Activated CD8-positive, alpha-beta memory T cell treated with anti-CD3 and anti-CD28 coated beads, Interleukin-2, amount 50 U/mL, for 4 hours (primary cell): ENCODE results near the gene OSBPL5.

ENCODE experiments used
- DNase-seq: peaks from one replicate; pipeline ENCODE4 v3.0.0-alpha.2; 2020

Gene OSBPL5

DNA sequence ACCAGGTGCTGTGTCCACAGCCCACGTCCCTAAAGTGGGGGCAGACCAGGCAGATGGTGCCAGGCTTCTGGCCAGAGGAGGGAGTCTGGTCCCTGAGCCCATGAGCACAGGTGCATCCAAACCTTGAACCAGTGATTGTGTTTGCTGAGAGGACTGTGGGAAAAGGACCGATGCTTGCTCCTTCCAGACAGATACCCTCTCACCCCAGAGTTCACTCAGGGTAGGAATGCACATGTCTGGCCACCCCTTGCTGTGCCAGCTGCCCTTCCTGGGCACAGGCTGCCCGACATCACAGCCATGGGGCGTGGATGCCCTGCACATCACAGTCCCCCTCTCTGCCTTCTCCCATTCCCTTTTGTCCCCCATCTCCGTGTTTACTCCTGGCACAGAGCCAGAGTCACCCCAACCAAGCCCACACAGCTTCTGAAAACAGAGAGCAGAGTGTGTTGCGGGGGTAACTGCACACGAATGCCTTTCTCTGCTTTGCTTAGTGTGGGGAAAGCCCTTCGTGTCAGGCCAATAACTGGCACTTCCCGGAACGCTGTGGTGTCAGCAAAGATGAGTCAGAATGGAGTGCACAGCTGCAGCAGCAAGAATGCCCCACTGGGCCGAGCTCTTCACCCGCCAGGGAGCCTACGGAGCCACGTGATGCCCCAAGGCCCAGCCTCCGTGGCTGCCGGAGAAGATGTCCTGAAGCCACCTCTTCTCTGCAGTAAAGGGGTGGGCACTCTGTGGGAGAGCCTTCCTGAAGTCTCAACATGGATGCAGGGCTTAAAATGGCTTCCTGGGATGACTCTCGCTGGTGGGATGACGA is 115.5 kb downstream of the OSBPL5 start:
- DNase-seq, result peak; percentile 61

DNA sequence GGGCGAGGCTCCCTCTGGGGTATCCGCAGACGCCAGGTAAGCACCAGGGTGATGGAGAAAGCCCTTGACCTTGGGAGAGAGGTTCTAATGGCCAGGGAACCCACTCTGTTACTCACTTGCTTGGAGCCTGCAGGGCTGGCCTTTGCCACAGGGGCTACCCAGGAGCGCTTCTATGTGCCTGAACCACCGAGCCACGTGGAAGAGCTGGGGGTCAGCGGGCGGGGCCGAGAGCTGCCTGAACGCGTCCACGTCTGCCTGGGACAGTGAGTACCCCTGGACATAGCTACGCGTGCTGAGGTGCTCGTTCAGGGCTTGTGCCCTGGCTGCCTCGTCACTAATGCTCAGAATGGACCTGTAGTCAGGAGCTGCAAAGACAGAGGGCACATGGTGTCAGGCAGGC is 117.5 kb downstream of the OSBPL5 start:
- no peak for DNase-seq

DNA sequence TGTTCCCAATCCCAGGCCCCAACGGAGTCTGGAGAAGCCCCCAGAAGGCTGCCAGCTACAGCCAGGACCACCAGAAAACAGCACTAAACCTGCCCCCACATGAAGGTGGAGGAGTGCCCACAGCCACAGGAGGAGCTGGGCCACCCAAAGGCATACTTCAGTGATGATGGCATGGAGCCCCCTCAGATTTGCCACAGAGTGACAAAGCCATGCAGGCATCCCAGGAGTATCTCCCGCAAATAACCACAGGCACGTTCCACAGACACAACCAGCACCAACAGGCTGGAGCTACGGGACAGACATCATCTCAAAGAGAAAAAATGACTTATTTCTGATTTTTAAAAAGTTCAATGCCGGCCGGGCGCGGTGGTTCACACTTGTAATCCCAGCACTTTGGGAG is 118.5 kb downstream of the OSBPL5 start:
- no peak for DNase-seq

DNA sequence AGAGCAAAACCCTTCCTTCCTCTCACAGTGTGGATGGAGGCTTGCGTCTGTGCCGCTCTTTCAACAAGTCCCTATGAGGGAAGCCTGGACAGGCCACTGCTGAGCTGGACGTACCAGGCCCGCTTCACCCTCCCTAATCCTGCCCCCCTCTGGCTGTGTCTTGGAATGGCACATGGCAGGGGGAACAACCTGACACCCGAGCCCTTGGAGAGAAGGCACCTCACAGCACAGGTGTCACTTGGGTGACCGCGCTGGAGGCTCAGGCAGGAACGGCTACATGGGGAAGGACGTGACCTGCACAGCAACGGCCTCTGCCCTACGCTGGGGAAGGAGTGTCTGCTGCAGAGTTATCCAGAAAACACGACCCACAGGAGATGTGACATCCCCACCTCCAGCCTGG is 118.9 kb downstream of the OSBPL5 start:
- DNase-seq, result no peak

DNA sequence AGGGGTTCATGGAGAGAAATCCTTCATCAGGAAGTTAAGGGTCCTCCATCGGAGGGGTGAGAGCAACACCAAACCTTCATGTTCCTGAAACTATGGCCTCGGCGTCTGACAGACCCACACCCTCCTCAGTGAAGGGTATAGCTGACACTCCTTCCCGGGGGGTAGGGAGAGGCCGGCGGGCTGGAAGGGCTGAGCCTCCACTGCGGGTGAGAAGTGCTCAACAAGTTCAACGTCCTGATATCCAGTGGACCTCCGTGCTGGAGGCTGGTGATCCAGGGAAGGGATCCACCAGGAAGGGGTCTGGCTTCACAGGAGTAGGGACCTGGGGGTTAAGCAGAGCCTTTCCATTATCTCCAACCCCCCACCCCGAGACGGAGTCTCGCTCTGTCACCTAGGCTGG is 120.2 kb downstream of the OSBPL5 start:
- no peak for DNase-seq

DNA sequence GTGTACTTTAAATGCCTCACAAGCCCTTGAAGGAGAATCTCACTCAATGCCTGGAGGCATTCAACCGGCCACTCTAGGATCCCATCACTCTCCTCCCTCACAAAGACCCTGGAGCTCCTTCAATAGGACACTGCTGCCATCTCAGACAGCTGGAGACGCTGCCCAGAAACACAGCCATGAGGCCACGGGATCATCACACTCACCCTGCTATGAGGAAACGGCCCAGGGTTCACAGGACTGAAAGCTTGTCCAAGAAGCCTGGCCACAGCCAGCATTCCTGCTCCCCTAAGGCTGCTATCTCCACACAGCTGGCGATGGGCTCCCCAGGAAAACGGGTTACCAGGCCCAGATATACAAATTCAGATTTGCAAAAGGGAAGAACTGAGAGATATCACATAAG is 121.1 kb downstream of the OSBPL5 start:
- DNase-seq, result no peak

DNA sequence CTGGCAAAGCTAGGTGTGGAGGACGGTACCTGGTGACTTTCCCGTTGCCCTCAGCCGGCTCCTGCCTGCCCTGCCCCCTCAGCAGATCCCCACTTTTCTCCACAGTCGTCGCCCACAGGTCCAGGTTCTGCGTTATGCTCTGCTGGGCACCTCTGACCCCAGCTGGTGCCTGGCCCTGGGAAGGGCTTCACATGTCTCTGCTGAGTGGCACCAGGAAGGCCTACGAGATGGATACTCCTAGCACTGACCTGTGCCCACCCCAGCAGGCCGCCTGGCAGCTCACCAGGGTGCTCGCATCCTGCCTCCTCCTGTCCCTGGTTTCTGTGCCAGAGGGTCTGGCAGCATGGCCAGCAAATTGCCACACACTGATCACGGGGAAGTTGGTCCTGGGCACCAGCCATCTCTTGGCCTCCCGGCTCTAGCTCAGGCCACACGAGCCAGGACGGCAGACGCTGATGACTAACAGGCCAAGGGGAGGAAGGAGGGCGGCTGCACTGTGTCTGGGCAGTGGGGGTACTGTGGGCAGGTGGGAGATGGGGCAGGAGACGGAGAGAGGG is 121.7 kb downstream of the OSBPL5 start:
- DNase-seq, result no peak

DNA sequence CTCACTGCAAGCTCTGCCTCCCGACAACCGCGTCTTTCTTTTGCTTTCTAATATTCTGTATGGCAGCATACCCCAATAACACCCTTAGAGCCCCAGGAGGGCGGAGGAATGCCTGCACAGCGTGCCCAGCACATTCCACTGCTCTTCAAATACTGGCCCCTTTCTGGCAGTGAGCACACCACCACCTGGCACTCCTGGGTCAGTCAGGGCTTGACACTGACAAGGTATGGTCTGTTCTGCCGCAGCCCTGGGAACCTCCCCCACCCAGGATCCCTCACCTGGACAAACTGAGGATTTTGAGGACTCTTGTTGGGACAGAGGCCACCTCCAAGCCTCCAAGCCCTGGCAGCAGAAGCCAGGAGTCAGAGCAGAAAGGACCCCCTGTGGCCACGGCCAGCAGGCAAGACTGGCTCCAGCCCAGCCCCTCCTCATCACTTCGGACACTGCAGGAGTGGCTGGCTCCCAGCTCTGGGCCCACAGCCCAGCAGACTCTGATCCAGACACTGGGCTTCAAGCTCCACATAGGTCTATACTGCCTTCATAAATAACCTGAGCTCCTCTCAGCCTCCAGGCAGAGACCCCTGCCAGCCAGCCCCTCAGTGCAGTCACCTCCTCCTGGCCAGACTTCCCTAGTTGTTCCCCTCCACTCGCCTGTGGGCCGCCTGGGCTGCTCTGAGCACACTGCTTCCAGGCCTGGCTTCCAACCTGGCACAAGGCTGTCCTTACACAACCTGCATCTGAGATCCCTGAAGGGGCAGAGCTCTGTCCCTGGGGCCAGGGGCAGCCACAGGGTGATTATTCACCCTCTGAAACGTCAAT is 122.4 kb downstream of the OSBPL5 start:
- DNase-seq, result no peak

DNA sequence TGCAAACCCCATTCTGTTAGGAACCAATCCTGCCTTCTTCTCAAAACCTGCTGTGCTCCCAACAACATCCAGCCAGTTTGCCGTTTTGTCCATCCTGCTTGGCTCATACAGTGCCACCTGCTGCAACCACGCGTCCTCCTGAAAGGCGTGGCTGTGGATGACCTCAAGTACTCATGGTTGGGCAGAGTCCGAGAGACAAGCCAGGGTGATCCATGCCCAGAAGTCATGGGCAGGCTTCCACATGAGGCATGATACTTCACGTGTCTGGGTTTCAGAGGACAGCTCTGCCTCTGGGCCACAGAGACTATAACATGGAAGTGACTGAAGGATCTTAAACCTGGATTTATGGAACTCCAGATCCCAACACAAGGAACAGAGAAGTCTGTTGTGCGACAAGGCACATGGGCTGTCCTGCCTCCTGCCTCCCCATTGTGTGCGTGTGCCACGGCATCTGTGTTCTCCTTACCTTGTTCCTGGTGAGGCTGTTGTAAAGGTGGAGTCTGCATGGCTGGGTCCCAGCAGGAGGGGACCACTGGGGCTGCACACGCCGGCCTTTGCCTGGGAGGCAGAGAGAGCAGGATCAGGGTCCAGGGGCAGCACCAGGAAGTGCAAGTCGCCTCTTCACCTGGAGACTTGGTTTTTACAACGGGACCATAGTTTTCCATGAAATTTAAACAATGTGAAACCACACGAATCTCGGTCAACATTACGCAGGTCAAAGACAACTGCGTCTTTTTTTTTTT is 123.2 kb downstream of the OSBPL5 start:
- DNase-seq, result no peak

DNA sequence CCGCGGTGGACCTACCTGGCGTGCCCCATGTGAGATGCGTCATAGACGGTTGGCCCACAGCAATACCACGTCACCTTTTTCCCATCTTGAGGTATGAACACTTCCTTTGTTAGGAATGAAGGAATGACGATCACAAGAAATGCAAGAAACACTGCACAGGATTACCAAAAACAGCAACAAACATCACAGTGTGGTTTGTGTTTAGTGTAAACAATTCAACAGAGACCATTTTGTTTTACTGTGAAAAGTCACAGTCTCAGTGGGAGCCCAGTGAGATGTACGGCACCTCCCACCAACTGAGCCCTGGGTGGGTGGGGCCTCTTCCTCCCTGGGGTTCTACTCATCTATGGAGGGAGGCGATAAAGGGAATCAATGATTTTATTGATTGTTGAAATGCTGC is 124.2 kb downstream of the OSBPL5 start:
- DNase-seq, result no peak

DNA sequence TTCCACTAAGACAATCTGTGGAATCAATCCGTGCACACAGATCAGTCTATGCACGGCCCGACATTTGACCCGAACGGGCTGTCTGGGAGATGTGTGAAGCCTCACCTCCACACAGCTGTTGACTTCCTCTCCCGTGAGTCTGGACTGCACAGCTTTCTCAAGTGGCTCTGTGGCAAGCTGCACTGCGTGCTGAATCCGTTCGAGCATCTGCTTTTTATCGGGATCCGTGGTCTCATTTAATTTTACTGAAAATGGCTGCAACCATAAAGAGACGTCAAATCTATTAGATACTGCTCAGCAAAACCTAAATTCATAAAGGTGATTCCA is 127.2 kb downstream of the OSBPL5 start:
- no peak for DNase-seq
